ENCODE measurements around the gene CDH13. TPM values are rescaled to one million over a fixed set of nuclear protein-coding genes. Genes with fewer than 3 reads are reported as not detected.

Gene CDH13
- total RNA-seq, 2 donors from 2014 or later = 228 to 280 TPM

DNA sequence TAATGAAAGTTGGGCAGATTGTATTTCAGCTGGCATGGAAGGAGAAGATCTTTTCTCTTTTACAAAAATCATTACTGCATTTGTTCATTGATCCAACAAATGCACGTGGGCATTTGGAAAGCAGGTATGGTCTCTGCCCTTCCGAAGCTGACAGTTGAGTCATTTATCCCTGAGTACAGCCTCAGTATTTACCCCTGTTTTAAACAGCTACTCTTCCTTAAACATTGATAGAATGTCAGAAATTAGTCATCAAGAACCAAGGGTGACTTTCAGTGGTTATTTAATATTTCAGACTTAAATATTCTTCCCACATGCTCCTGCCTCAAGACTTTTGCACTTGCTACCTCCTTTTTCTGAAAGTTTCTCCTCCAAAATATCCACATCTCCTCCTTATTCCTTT lies 954.3 kb downstream of the CDH13 start:
- Histone ChIP-seq H3K9me3 (no peaks in the 10 kb centered on the region), H3K36me3 (no peaks in the 10 kb centered on the region), H3K27me3 (replicated peaks; ENCODE audit: insufficient read depth) (no peaks in the 10 kb centered on the region), H3K4me1 (ENCODE audit: control insufficient read depth in 1 of 2, low read depth in 2 of 2) (no peaks in the 10 kb centered on the region), H3K27ac (no peak overlapping the region), H3K4me3 (no peak overlapping the region)
- TF ChIP-seq, protein P1, sequence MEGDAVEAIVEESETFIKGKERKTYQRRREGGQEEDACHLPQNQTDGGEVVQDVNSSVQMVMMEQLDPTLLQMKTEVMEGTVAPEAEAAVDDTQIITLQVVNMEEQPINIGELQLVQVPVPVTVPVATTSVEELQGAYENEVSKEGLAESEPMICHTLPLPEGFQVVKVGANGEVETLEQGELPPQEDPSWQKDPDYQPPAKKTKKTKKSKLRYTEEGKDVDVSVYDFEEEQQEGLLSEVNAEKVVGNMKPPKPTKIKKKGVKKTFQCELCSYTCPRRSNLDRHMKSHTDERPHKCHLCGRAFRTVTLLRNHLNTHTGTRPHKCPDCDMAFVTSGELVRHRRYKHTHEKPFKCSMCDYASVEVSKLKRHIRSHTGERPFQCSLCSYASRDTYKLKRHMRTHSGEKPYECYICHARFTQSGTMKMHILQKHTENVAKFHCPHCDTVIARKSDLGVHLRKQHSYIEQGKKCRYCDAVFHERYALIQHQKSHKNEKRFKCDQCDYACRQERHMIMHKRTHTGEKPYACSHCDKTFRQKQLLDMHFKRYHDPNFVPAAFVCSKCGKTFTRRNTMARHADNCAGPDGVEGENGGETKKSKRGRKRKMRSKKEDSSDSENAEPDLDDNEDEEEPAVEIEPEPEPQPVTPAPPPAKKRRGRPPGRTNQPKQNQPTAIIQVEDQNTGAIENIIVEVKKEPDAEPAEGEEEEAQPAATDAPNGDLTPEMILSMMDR (IDR thresholded peaks at IDR 0.05) = no peak
- ATAC-seq (ENCODE audit: insufficient number of reproducible peaks, low FRiP score, low read depth) (no peak), DNase-seq (ENCODE audit: low spot score) (no peak)

DNA sequence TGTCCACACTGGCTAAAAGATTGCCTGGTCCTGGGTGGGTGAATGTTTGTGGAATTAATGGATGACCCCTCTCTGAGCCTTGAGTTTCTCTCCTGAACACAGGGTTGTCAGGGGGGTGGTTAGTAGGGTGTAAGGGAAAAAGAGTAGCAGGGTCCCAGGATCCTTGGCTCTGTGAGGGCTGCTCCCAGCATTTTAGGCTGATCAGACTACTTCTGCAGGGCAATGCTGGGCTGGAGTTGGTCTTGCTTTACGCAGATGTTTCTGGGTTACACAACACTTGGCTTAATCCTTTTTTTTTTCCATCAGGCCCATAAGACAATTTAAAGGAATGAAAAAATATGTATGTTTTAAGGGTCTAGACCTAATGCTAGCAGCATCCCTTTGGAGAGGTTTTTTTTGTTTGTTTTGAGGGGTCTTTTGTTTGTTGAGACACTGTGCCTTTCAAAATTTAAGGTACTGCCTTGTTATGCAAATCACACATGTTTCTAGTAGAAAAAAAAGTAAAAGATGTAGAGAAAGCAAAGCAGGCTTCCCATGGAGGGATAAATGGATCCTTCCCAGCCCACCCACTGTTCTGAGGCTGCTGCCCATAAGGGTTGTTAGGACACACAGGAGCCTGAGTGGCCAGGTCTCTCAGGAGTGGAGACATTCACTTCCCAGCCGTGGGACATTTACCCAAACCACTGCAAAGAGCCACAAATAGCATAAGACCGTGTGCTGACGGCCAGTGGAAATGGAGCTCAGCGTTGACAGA lies 955.4 kb downstream of the CDH13 start:
- no peaks in the 10 kb centered on the region for H3K36me3 ChIP-seq
- no peaks in the 10 kb centered on the region for H3K4me1 ChIP-seq (ENCODE audit: control insufficient read depth in 1 of 2, low read depth in 2 of 2)
- ATAC-seq (ENCODE audit: insufficient number of reproducible peaks, low FRiP score, low read depth) = no peak
- TF ChIP-seq, protein P1 (IDR thresholded peaks at IDR 0.05) = no peak
- no peaks in the 10 kb centered on the region for H3K9me3 ChIP-seq
- no peak overlapping the region for H3K27ac ChIP-seq
- no peak for DNase-seq (ENCODE audit: low spot score)
- H3K4me3 ChIP-seq = no peak overlapping the region
- H3K27me3 ChIP-seq (replicated peaks; ENCODE audit: insufficient read depth) = no peaks in the 10 kb centered on the region

DNA sequence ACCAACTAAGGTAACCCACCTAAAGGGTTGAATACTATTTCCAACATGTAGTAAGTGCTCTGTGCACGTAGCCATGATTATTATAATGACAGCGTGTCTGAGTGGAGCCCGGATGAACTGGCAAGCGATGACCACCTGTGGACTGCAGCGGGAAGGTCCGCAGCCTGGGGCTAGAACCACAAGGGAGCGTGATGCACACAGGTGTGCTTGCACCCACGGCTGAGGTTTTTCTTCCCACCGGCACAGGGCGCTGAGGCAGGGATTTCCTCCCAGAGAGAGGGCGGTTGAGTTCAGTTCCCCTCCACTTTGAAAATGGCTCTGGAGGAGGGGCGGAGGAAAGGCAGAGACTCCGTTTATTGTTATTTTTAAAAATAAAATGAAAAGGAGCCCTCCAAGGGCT lies 959.3 kb downstream of the CDH13 start:
- H3K27ac ChIP-seq = no peak overlapping the region

DNA sequence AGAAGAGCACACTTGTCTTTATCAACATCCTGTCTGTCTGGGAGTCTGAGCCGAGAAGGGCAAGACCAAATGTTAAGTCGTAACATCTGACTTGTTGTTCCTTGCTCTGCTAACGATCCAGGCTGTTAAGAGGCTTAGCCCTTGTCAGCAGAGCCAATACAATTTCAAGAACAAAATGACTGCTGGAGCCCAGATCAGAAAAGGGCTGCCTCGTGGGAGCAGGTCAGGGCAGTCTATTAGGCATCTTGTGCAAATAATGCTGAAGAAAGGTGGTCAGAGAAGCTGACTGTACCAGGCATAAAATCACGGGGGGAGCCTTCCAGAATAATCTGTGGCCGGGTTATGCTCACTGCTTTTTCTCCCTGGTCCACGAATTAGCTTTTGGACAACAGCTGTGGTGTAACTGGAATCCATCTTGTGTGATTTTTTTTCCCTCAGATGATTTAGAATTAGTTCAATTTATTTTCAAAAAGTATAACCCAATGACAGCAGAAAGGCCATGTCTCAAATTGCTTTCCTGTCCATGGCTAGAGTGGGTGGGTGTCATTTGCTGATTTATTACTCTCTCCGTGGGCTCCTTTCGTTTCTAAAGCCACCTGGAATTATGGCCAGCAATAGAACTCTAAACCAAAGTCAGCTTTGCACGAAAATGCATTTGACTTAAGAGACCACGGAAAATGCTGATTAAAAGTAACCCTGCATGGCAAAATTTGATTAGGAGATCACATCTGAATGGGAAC lies 959.9 kb downstream of the CDH13 start:
- H3K27me3 ChIP-seq (replicated peaks; ENCODE audit: insufficient read depth) = no peaks in the 10 kb centered on the region
- no peaks in the 10 kb centered on the region for H3K9me3 ChIP-seq
- no peak overlapping the region for H3K4me3 ChIP-seq
- no peaks in the 10 kb centered on the region for H3K36me3 ChIP-seq
- TF ChIP-seq, protein P1 (IDR thresholded peaks at IDR 0.05) = no peak
- no peak overlapping the region for H3K27ac ChIP-seq
- H3K4me1 ChIP-seq (ENCODE audit: control insufficient read depth in 1 of 2, low read depth in 2 of 2) = no peaks in the 10 kb centered on the region
- ATAC-seq (ENCODE audit: insufficient number of reproducible peaks, low FRiP score, low read depth) (no peak), DNase-seq (ENCODE audit: low spot score) (no peak)

More for the DNA sequence above, 959.3 kb downstream of the CDH13 start:
- no peaks in the 10 kb centered on the region for H3K27me3 ChIP-seq (replicated peaks; ENCODE audit: insufficient read depth)
- H3K9me3 ChIP-seq = no peaks in the 10 kb centered on the region
- ATAC-seq (ENCODE audit: insufficient number of reproducible peaks, low FRiP score, low read depth) = no peak
- no peaks in the 10 kb centered on the region for H3K36me3 ChIP-seq
- H3K4me3 ChIP-seq = no peak overlapping the region
- H3K4me1 ChIP-seq (ENCODE audit: control insufficient read depth in 1 of 2, low read depth in 2 of 2) = no peaks in the 10 kb centered on the region
- no peak for DNase-seq (ENCODE audit: low spot score)
- TF ChIP-seq, protein P1 (IDR thresholded peaks at IDR 0.05) = no peak

DNA sequence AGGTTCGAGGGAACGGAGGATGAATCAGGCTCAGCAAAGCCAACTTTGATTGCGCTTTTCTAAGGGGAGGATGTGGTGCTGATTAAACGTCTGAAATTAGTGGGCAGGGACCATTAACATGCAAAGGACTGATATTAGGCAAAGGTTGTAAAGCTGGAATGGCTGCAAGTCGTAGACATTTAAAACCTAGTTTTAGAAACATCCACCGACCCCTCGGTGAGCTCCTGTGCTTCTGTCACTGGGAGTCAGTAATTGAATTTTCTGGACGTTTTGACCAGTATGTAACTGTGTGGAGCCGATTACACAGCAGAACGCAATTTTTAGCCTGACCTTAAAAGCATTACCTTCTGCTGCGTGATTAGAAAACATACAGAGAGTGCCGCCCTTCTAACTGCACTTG lies 960.4 kb downstream of the CDH13 start:
- no peak overlapping the region for H3K4me3 ChIP-seq
- H3K36me3 ChIP-seq = no peaks in the 10 kb centered on the region
- H3K27me3 ChIP-seq (replicated peaks; ENCODE audit: insufficient read depth) = no peaks in the 10 kb centered on the region
- no peaks in the 10 kb centered on the region for H3K9me3 ChIP-seq
- ATAC-seq (ENCODE audit: insufficient number of reproducible peaks, low FRiP score, low read depth) (no peak), DNase-seq (ENCODE audit: low spot score) (no peak)
- no peak overlapping the region for H3K27ac ChIP-seq
- no peaks in the 10 kb centered on the region for H3K4me1 ChIP-seq (ENCODE audit: control insufficient read depth in 1 of 2, low read depth in 2 of 2)
- TF ChIP-seq, protein P1 (IDR thresholded peaks at IDR 0.05) = no peak
